DMS 273 treated with DMSO at 0.1 percent for 48 hours (cell line): ENCODE data around the gene POFUT2.

ENCODE experiments used
- DNase-seq: peaks from one replicate; lab custom pipeline; 2025; lab: John Stamatoyannopoulos, UW

Gene POFUT2

DNA sequence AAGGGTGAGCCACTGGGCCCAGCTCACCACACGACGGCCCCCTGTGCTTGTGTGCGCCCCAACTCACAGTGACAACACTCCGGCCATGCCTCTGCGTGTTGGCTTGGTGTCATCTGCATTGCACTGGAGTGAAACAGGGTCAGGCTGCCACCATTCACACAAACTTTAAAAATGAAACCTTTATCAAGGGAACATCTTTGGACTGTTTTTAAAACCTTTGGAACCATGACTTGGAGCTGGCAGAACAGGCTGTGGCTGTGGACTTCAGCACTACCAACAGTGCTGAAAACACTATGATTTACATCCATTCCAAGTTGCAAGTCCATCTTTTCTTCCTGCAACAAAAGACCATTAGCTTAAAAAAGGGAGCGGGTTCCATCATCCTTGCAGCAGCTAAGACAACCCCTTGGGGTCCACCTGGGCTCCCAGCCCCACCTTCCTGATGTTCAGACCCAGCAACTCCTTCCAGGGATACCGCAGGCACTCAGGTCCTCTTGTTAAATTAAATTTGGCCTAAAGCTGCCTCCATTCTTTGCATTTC is 25.6 kb downstream of the POFUT2 start:
- DNase-seq: no peak

DNA sequence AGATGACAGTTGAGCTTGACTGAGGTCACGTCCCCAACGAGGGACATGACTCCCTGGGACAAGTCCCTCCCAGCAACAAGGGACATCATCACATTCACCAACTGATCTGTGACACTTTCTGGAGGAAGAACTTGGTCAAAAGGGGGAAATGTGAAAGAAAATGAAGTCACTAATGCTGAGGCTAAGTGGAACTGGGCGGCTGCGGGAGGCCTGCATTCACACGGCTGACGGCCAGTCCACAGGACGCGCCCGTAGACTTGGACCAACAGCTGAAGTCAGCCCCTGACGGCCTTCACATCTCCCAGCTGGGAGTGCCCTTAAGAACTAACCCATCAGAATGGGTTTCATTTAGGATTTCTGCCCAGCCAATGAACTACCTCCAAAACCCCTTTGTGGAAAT is 26.6 kb downstream of the POFUT2 start:
- no peak for DNase-seq

DNA sequence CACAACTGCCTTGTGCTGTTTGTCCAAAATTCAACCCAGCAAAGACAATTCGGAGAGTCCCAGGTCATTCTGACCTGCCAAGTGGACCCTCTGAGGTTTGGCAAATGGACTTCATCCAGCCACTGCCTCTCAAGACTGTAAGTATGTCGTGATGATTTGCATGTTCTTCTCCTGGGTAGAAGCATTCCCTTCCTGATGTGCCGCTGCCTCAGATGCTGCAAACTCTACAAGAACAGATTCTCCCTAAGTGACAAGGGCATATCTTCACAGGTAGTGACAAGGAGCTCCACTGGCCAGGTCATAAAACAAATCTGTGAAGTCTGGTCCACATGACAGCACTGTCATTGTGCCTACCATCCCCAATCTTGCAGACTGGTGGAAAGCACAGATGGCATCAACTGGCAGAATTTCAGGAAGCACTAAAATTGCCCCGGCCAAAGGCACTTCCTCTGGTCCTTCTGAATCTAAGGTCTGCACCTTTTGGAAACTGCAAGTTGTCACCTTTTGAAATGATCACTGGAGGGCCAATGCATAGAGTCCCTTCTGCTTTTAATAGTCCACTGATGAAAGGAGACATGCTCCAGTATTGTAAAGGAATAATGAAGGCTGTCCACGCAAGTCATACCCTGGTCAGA is 27.4 kb downstream of the POFUT2 start:
- no peak for DNase-seq

- DNase-seq: peak; percentile 92
Measured at GRCh38 chr21:45259206-45259840, 28.4 kb downstream of the POFUT2 start.

DNA sequence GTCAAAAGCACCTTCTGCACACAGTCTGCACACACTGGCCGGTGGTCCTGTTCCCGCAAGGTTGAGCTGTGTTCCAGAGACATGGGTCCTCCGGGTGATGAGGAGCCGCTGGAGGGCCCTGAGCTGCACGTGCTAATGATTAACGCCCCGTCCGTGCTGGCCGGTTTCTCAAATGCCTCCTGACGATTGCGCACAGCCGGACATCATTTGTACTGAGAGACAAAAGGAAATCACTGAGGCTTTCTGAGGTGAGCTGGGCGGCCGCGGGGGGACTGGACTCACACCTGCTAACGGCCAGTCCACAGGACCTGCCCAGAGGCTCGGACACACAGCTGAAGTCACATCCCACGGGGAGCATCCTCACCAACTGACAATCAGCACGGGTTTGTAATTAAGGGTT is 29.2 kb downstream of the POFUT2 start:
- DNase-seq: no peak

DNA sequence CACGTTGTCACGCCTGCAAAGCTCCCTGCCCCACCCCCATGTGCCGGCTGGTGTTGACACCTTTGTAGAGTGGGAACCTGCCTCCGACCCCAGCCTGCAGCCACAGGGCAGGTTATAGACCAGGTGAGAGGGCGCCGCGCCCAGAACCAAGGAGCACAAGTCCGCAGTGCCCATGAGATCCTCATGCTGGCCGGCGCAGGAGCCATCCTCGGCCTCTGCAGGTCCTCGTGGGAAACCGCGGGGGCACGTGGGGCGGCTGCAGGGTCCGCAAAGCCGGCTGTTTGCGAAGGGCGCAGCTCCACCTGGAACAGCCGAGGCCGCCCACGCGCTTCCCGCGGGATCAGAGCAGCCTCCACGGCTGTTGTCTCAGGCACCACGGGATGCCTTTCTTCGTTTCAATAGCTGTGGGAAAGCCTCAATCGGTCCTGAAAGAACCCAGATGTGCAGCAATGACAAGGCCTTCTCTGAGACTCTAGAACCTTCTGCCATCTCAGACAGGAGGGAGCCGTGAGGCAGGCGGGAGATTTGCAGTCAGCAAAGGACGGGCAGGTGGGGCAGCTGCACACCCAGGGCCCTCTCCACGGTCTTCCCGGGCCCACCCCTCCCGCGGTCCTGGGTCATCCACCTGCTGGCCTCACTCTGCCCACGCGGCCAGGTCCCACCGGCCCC is 29.9 kb downstream of the POFUT2 start:
- no peak for DNase-seq

DNA sequence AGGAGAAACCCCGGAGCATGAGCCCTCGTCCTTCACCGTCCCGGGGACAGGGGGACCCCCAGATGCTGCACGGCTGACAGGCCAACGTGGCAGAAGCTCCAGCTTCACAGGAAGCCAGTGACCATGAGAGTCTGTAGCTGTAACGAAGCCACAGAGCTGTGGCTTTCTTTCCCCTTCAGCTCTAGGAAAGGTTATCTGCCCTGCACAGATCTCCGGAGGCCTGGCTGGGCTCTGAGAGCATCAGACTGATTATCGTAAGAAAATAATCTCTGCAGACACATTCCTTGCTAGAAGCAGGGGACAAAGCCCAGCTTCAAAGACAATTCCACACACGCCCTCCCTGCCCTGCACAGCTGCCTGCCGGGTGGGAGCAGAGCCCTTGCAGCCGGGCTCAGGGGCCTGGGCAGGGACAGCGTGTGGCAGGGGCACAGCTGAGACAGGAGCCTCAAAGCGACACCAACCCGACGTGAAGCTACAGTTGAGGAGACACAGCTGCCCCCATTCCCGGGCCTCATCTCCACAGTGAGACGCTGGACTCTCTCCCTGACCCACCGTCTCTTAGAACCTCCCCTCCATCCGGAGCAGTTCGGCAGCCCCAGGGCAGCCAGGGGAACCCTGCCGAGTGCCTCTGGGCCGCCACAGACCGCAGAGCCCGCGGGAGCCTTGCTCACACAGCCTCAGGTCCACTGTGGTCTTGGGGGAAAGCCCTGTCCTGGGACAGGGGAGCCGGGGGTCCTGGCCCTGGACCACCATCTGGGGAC is 30.6 kb downstream of the POFUT2 start:
- DNase-seq: no peak

DNA sequence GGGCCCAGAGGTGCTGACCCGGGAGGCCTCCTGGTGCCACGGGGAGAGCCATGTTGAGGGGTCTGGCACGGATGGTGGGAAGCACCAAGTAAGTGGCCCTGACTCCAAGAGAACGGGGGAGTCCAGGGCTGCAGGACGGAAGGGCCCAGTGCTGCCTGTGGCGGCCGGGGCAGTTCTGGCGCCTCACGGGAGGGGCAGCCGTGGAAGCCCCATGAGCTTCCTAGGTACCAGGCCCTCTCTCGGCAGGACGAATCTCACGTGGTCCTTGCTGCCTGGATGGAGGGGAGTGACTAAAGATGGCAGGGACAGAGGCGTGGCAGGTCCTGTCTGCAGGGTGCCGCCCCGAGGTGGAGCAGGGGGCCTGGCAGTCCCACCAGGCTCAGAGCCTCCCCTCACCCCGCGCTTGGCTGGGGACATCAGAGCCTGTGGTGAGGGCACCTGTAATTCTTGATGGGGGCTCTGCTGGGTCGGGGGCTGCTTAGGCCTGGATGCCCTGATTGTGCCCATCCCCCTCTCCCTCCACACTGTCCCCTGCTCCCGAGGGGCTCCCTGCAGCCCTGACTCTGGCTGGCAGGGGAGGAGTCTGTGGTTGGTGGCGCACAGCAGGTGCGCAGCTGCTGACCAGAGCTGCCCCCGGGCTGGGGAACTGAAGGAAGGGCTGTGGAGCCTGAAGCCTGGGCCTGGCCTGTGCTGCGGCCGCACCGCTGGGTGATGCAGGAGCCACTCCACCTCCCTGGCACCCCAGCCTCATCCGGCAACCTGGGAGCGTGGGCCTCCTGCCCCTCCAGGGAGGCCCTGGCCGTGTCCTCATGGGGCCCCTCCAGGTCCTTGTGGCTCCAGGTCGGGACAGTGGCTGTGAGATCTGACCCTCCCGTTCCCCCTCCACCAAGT is 31.4 kb downstream of the POFUT2 start:
- DNase-seq: no peak

GRCh38 chr21:45255381-45256020 is 32.2 kb downstream of the POFUT2 start:
- DNase-seq: no peak

DNA sequence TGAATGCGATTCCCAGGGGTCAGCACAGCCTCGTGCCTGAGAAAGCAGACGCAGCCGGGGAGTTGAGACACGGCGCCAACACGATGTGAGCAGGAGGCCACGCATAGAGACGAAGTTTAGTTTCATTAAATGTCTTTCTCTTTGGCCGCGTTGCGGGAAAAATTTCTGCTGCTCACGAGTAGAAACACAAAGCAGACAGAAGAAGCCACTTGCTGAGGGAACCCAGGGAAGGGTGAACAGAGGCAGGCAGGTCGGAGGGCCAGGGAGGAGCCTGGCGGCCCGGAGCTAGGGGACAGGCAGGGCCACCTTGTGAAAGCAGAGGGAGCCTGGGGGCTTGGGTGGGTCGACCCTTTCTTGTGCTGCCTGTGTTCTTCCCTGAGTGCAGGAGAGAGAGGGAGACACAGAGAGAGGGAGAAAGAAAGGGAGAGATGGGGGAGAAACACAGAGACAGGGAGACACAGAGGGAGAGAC is 33.2 kb downstream of the POFUT2 start:
- DNase-seq: no peak

GRCh38 chr21:45253633-45254459 is 33.8 kb downstream of the POFUT2 start:
- no peak for DNase-seq

GRCh38 chr21:45253180-45253579 is 34.5 kb downstream of the POFUT2 start:
- DNase-seq: no peak

GRCh38 chr21:45252448-45252925 is 35.2 kb downstream of the POFUT2 start:
- DNase-seq: no peak

- DNase-seq: no peak
Measured at GRCh38 chr21:45251635-45252447, 35.9 kb downstream of the POFUT2 start.

GRCh38 chr21:45250914-45251634 is 36.6 kb downstream of the POFUT2 start:
- DNase-seq: no peak

DNA sequence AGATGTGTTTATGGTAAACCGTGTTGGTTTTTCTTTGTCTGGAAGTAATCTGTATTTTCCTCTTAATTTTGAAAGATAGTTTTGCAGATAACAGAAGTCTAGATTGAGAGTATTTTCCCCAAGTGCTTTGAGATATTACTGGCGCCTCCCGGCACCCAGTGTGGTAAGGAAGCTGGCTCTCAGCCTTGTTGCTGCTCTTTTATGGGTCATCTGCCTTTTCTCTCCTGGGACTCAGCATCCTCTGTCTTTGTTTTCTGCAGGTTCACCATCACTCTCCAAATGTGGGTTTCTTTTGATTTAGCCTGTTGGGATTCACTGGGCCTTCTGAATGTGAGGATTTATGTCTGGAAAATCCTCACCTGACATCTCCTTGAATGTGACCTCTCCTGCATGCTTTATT is 37.4 kb downstream of the POFUT2 start:
- DNase-seq: no peak

GRCh38 chr21:45249626-45250025 is 38.1 kb downstream of the POFUT2 start:
- DNase-seq: no peak

DNA sequence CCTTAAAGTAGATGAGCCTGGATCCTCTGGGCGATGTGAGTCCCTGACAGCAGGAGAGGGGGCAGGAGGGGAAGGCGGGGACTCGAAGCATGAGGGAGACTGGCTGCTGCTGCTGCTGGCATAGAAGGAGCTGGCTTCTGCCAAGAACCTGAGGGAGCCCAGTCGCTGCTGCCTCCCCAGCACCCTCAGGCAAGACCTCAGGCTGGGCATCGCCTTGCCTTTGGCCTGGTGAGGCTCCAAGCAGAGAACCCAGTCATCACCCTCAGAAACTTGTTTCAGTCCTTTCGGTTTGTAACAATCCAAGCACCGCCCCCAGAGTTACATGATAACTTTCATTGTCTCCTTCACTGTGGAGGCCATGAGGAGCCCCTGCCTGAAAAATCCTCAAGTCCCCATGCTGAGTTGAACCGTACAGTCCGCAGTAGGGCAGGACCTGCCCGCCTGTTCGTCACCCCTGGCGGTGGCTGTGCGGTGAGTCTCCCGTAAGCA is 38.8 kb downstream of the POFUT2 start:
- DNase-seq: peak; percentile 44
